HL-60 (cell line): Measurements from ENCODE around the gene NR2F1-AS1.

Source experiments
- DNase-seq, 2 experiments: peaks; one replicate each; pipeline ENCODE4 v3.0.0-alpha.2; 2010 to 2020; ENCODE audit warnings: low read depth in 1 of 2, low spot score in 1 of 2
- H3K27ac ChIP-seq: fragments of 250-450 bp; sonication (Bioruptor Pico); replicated peaks from 2 replicates; pipeline ENCODE4 v1.5.1; 2020; ENCODE audit warnings: mild to moderate bottlenecking, moderate library complexity
- H3K27me3 ChIP-seq: fragments of 250-450 bp; sonication (Bioruptor Pico); 2 replicates; pipeline ENCODE4 v1.5.1; 2021; ENCODE audit warnings: mild to moderate bottlenecking, moderate library complexity; ENCODE audit not compliant: insufficient read depth, poor library complexity, severe bottlenecking
- H3K4me3 ChIP-seq: replicated peaks from 2 replicates; pipeline ENCODE4 v1.5.1; 2011; ENCODE audit warnings: mild to moderate bottlenecking, control low read depth, low read length; ENCODE audit not compliant: insufficient read depth
- GABPA ChIP-seq: IDR thresholded peaks from 2 replicates; pipeline ENCODE4 v1.6.1; 2012; ENCODE audit warnings: low read depth
- POLR2AphosphoS5 ChIP-seq: IDR thresholded peaks from 2 replicates; pipeline ENCODE4 v1.6.1; 2012; ENCODE audit warnings: low read depth
- SPI1 ChIP-seq: IDR thresholded peaks from 2 replicates; pipeline ENCODE4 v1.6.1; 2012; ENCODE audit warnings: low read depth, mild to moderate bottlenecking, borderline replicate concordance
- TF ChIP-seq, protein P1 (sequence below): IDR thresholded peaks from 2 replicates; pipeline ENCODE4 v1.6.1; 2012; ENCODE audit warnings: low read depth; ENCODE audit not compliant: insufficient replicate concordance
- TF ChIP-seq, protein P2 (sequence below): IDR thresholded peaks from one replicate; pipeline ENCODE4 v1.5.1; 2011; ENCODE audit warnings: low read length, control low read depth, inconsistent platforms; ENCODE audit not compliant: insufficient read depth

The NR2F1-AS1 gene

DNA sequence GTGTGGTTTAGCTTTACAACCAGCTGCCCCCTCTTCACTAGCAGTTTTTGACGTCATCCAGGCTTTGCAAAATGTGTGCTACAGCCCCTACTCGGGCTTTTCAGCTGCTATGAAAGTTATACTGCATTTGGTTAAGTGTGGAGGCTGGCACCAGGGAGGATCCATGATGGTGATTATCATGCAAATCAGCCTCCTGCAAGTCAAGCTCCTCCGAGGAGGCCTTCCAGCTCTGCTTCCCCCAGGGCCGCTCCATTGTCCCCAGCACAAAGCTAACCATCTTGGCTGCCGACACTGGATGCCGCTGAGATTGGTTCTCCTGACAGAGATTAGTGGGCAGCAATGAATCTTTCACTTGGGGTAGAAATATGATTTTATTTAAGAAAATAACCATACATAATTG, 159.6 kb downstream of the NR2F1-AS1 start:
- no peak overlapping the region for H3K4me3 ChIP-seq
- no peak overlapping the region for H3K27ac ChIP-seq
- no peaks in the 10 kb centered on the region for H3K27me3 ChIP-seq
- TF ChIP-seq, protein P1, sequence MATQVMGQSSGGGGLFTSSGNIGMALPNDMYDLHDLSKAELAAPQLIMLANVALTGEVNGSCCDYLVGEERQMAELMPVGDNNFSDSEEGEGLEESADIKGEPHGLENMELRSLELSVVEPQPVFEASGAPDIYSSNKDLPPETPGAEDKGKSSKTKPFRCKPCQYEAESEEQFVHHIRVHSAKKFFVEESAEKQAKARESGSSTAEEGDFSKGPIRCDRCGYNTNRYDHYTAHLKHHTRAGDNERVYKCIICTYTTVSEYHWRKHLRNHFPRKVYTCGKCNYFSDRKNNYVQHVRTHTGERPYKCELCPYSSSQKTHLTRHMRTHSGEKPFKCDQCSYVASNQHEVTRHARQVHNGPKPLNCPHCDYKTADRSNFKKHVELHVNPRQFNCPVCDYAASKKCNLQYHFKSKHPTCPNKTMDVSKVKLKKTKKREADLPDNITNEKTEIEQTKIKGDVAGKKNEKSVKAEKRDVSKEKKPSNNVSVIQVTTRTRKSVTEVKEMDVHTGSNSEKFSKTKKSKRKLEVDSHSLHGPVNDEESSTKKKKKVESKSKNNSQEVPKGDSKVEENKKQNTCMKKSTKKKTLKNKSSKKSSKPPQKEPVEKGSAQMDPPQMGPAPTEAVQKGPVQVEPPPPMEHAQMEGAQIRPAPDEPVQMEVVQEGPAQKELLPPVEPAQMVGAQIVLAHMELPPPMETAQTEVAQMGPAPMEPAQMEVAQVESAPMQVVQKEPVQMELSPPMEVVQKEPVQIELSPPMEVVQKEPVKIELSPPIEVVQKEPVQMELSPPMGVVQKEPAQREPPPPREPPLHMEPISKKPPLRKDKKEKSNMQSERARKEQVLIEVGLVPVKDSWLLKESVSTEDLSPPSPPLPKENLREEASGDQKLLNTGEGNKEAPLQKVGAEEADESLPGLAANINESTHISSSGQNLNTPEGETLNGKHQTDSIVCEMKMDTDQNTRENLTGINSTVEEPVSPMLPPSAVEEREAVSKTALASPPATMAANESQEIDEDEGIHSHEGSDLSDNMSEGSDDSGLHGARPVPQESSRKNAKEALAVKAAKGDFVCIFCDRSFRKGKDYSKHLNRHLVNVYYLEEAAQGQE: no peak
- TF ChIP-seq GABPA: no peak
- TF ChIP-seq POLR2AphosphoS5: no peak
- TF ChIP-seq, protein P2, sequence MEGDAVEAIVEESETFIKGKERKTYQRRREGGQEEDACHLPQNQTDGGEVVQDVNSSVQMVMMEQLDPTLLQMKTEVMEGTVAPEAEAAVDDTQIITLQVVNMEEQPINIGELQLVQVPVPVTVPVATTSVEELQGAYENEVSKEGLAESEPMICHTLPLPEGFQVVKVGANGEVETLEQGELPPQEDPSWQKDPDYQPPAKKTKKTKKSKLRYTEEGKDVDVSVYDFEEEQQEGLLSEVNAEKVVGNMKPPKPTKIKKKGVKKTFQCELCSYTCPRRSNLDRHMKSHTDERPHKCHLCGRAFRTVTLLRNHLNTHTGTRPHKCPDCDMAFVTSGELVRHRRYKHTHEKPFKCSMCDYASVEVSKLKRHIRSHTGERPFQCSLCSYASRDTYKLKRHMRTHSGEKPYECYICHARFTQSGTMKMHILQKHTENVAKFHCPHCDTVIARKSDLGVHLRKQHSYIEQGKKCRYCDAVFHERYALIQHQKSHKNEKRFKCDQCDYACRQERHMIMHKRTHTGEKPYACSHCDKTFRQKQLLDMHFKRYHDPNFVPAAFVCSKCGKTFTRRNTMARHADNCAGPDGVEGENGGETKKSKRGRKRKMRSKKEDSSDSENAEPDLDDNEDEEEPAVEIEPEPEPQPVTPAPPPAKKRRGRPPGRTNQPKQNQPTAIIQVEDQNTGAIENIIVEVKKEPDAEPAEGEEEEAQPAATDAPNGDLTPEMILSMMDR: no peak
- TF ChIP-seq SPI1: no peak
- DNase-seq: no peak

DNA sequence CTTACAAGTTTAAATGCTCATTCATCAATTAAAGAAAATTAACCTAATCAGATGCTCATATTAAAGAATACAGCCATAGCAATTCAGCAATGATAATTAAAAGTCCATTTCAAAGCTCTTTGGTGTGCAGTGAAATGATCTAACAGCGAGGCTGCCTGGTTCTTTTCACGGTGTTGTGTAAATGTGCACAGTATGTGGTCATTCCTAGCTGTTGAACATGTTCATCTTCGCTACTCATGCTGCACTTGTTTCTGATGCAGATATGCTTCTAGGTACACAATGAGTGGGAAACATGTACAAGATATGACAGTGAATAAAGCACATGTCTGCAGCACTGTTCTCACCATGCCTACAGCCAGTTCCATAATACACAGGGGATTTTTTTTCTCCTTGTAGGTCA, 163.5 kb downstream of the NR2F1-AS1 start:
- TF ChIP-seq SPI1 (no peak), GABPA (no peak), POLR2AphosphoS5 (no peak)
- TF ChIP-seq, protein P2: no peak
- TF ChIP-seq, protein P1: no peak
- DNase-seq: no peak
- H3K27me3 ChIP-seq: no peaks in the 10 kb centered on the region
- H3K4me3 ChIP-seq: no peak overlapping the region
- no peak overlapping the region for H3K27ac ChIP-seq

DNA sequence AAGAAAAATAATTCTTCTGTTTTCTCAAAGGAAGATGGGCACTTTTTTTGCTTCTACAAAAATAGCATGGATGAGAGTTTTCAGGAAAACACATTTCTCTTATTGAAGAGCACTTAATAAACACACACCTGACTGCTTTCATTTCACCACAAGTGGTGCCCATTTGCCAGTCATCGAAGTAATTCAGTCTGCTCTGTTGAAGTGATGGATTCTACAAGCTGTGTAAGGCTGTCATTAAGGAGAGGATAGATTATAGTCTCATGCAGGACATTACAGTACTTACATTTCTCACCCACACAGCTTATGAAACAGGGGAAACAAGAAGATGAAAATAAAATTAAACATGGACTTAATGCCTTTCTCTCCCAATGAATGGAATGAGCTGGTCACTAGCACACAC, 165.2 kb downstream of the NR2F1-AS1 start:
- H3K4me3 ChIP-seq: no peak overlapping the region

More for the DNA sequence above, 165.2 kb downstream of the NR2F1-AS1 start:
- DNase-seq: no peak
- TF ChIP-seq, protein P2: no peak
- TF ChIP-seq POLR2AphosphoS5 (no peak), SPI1 (no peak), GABPA (no peak)
- TF ChIP-seq, protein P1: no peak
- Histone ChIP-seq H3K27ac (no peak overlapping the region), H3K27me3 (no peaks in the 10 kb centered on the region)
